HG03108 (cell line): ENCODE results near the gene TTLL1.
A peak's percentile ranks its signal among the peaks of the same experiment; 100 is the strongest.

ENCODE experiments used
- ATAC-seq: cut with Tn5 transposase; IDR thresholded peaks from one replicate; pipeline ENCODE4 v1.9.1; 2021; ENCODE audit warnings: moderate library complexity; ENCODE audit not compliant: unreplicated experiment

Gene TTLL1

DNA sequence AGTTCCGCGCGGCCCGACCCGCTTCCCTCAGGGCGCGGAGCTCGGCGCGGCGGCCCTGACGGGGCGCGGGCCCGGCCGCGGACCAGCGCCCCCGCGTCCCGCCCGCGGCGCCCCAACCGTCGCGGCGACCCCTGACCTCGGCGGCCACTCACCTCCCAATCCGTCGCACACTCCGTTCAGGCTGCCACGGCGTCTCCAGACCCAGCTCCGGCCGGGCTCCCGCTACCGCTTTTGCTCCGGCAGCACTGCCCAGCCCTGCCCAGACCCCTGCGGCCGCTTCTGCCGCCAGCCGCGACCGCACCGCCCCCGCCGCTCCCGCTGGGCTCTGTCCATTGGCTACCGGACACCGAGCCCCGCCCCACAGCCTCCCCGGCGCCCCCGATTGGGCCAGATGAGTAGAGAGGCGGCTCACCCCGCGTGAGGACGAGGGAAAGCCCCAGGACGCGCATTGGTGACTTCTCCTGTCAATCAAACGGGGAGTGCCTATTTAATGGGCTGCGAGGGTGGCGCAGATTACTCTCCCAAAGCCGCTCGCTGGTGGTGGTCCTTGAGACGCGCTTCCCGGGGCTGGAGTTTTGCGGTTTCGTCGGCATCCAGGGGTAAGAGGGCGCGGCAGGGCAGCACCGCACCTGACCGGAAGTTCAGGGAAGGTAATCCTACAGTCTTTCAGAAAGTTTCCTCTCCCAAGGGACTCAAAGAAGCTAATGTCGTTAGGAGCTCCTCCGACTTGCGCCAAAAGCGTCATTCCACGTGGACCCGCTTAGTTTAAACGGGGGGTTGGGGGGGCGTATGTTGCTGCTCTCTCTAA is 74.1 kb downstream of the TTLL1 start, which contains the start of gene PACSIN2:
Gene PACSIN2, minus strand, starts transcription at position 281 of the 808 bp plus-strand sequence. CDS start 103,069 bp downstream, outside the sequence.
- ATAC-seq = peak; percentile 91

DNA sequence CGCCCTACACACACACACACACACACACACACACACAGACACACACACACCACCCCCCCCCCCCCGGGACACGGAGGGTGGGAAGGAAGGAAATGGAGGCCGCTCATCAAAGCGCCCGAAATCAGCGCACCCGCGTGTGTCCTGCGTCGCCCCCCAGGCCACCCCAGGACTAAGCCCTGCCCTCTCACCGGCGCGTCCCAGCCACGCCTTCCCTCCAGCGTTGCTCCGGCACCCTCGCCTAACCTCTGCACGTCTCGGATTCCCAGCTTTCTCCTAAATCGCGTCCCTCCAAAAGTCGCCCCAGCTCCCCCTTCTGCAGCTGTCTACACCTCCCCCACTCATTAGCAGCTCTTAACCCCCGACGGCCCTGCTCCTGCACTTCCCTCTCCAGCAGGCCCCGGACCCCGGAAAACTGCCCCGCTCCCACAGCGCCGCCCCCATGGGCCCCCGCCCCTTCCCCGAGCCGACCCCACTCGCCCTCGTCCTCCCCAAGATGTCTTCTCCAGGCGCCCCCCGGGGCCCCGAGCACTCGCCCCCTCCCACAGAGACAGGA is 74.8 kb downstream of the TTLL1 start:
- ATAC-seq = no peak

DNA sequence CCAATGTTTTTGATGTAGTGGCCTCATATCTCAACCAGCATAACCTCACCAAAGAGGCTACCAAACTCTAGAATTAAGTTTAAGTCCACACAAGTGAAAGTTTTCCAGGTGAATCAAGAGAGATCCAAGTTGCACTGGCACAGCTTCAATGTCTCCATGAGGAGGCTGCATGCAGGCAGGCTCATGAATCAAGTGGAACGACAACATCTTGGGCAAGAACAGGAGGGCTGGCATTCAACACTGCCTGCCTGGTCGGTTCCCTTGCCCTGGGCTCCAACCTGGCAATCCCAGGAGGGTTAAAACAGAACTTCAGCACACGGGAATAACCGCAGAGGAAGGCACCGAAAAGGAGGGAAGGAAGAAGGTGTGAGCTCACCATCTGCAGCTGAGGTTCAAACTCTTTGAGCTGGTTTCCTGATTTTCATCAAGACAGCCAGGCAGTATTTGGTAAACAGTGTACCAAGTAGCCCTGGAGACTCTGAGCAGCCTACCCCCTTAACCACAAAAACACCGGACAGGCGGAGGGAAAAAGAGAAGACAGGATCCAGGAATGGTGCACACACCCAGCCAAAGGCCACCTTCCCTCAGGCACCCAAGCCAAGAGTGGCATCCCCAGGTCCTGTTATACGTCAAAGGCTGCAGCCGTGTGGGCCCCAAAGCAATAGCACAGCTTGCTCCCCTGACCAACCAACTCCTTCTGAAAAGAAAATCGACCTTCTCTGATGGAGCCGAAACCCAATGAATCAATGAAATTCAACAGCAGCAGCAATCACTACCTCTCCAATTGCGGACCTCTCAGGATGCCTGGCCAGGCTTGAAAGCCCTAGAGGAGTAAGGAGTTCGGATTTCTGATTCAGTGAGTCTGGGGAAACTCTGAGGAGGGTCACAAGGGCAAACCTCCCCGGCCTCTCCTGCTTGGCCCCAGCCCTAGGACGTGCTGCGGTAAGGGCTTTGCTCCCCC is 75.6 kb downstream of the TTLL1 start:
- ATAC-seq = no peak

DNA sequence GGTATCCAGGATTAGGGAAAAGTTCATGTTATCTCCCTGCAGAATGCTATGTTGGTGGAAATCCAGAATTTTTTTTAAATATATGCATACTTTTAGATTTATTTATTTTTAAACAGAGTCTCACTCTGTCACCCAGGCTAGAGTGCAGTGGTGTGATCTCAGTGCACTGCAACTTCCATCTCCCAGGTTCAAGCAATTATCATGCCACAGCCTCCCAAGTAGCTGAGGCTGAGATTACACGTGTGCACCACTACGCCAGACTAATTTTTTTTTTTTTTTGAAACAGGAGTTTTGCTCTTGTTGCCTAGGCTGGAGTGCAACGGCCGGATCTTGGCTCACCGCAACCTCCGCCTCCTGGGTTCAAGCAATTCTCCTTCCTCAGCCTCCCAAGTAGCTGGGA is 76.8 kb downstream of the TTLL1 start:
- no peak for ATAC-seq

DNA sequence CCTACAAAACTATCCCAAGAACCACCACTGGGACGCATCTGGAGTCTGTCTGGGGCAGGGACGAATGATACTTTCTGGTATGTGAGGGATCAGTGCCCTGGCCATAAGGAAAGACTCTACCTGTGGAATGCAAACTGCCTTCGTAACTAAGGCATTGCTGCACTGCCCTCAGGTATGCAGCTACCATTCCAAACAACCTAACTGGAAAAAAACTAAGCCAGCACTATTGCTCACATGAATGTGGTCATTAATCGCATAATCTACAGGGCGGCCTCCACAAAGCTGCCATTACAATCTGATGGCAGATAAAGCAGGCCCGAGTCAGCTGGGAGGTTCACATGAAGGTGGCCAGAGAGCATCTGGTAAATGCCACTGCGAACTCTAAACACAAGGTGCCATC is 78.1 kb downstream of the TTLL1 start:
- no peak for ATAC-seq

DNA sequence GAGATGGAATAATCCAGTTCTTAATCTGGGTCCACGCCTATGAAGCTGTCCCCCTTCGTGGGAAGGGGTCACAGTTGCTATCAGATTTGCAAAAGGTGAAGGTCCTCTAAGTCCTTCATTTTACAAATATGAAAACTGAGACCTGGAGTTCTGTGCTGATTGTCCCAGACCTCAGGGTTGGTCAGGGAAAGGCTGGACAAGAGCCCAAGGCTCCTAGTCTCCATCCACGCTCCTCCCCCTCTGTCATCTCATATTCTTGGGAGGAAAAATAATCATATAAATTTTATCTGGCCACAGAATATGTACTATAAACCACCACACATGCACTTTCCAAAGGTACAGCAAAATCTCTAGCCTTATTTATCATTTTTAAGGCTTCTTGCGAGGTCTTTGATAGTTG is 79.7 kb downstream of the TTLL1 start:
- ATAC-seq = no peak

DNA sequence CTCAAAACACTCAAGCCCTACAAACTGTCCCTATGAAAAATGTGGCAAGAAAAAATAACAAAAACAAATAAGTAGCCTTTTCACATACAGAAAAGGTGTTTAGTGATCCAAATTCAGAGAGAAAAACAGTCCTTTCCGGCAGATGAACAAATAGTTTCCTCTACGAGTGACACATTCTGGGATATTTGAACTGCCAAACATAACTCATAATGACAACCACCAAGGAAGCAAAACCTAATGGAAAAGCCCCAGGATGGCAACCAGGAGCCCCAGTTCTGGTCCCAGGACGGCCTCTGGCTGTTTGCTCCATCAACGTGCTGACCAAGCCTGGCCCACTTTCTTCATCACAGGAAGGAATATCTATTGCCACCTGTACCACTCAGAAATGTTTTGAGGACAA is 80.3 kb downstream of the TTLL1 start:
- no peak for ATAC-seq

DNA sequence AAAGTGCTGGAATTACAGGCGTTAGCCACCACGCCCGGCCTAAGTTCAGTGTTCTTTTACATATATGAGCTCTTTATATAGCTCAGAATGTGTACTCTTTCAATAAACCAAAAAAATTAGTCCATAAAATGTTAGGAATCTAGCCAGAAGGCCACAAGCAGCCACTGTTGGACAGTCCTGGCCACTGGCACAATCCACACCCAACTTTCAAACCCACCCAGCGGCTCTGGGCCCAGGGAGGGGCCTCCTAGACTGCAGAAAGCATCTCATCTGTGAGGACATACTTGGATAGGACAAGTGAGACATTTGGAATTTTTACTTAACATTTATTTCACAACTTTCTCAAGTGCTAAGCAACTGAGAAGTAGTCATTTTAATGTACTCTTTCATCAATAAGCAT is 80.7 kb downstream of the TTLL1 start:
- ATAC-seq = no peak

DNA sequence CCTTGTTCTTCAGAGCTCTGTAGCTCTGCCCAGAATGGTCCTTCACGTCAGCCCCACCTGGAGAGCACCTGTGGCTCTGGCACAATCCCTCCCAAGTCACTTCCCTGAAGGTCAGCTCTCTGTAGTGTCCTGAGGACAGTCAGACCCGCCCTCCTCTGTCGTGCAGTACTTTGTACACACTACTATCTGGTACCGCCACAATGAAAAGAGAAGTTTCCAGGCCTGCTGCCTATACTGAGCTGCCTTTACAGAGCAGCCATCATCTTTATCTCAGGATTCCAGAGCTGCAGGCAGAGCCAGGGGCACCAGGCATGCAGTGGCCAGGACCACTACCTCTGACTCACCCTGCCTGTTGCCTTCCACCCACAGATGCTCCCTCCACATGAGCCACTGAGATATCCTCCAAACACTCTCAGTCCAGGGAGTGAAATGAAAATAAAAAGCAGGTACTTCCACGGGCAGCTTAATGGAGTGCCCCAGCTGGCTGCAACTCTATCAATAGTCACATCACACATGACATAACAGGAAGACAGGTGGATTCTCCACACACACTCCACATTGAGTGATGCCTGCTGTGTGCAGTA is 81.6 kb downstream of the TTLL1 start:
- ATAC-seq = no peak

DNA sequence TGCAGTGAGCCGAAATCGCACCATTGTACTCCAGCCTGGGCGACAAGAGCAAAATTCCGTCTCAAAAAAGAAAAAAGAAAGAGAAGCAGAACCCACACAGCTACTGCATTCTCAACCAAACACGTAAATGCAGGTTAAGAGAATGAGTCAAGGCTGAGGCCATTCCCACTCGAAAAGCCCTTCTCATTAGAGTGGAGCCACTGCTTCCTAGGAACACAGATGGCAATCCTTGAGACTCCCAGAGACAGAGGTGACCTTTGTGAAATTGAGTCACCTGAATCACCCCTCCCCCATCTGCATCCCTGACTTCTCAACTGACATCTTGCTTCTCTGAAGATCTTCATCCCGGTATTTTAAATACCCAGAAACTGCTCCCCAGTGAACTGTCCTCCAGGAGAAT is 82.4 kb downstream of the TTLL1 start:
- ATAC-seq = no peak

DNA sequence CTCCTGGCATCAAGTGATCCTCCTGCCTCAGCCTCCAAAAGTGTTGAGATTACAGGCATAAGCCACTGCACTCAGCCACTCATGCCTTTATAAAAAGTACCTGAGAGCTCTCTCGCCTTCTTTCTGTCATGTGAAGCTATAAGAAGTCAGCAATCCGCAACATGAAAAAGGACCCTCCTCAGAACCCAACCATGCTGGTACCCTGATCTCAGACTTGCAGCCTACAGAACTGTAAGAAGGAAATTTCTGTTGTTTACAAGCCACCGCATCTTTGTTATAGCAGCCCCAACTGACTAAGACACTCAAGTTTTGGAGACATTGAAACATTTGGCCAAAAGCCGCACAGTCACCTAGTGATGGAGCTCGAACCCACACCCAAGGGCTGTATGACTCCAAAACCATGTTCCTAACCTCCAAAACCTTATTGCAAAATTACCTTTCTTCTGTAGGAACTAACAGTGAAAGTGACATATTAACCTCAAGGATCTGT is 83.1 kb downstream of the TTLL1 start:
- no peak for ATAC-seq

DNA sequence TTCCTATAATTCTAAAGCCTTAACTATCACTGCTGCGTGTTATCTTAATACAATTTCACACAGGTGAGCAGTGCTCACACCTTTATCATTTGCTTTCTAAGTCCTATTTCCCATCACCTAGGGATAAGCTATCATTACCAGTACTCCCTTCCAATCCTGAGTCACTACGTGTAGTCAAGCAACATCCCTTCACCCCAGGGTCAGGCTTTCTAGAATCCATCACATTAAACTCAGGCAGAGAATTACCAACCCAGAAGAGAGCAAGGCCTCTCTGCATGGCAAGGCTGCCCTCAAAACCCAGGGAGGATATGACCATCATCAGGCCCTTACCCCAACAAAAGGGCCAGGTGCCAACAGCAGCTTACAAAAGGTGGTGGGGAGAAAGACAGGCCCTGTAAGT is 84.1 kb downstream of the TTLL1 start:
- ATAC-seq = no peak

DNA sequence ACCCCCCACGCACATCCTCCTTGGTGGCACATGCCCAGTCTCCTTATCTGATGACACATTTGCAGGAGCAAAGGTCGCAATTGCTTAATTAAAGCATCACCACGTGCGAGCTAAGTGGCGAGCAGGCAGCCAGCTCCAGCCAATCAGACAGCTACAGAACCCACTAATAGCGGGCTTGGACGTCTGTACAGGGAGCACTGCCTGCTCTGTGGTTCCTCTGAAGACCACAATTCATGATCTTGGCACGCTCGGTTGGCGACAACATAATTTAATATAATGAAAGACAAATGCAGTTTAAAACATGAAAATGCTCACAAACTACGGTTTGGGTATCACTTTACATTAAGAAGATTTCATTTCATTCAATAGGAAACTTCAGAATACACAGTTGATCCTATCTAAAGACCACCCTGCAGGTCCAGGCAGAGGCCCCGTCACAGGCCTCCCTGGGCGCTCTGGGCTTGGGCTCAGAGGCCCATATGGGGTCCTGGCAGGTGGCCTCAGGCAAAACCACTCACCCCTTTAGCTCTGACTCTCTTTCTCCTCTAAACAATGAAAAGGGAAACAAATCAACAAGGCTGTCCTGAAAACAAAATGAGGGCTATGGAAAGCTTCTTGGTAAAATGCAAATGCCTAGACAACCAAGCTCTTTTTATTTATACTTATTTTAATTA is 84.7 kb downstream of the TTLL1 start:
- ATAC-seq = no peak

DNA sequence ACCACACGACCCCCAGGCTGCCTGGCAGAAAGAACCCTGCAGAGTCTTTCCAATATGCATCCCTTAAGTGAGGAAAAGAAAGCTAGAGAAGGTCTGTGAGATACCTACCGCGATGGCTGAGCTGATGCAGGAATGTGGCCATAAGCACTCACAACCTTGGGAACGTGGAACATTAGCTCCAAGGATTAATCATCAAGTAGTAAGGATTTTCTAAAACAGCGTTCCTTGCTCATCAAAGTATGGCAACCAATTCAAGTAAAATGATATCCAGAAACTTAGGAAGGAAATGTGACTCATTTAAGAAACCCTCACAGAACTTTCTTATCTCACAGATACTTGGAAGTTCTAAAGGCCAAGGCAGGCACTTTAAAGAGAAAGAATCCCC is 87.0 kb downstream of the TTLL1 start:
- ATAC-seq = no peak

DNA sequence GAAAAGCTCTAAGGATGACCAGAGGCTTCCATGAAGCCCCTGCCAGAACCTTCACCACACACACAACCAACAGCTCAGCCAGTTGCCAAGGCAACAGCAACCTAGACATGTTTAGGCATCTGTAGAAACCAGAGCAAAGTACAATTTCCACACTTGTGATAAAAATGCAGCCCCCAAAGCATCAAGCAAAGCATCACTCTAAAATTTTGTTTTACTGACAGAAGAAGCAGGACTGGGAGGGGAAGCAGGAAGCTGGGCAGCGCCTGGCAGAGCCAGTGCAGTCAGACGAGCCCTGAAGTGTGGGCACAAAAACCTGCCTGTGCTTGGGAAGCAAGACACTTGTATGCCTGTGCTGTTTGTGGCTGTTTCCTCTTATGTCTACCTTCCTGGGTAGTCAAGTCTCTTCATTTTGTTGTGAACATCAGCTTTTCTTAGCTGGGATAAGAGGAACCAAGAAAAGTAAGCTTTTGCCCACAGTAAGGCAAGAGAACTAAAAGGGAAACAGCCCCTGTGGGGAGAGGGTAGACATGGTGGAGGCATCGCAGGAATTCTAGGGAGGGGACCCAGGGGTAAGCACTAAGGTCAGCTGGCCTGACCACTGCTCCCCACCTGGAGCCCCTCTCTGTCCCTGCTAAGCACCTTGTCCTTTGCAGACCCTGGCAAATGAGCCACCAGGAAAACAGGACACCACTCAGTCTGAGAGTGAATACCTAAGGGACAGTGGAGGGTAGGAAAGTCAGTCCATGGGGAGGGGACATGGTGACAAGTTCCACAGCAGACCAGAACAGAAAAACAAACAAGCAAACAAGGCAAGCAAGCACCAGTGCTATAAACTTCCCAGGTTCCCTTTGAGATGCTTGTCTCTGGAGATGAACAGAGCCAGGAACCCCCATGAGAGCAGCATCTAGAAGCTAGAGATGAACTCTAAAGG is 87.7 kb downstream of the TTLL1 start:
- ATAC-seq = no peak

DNA sequence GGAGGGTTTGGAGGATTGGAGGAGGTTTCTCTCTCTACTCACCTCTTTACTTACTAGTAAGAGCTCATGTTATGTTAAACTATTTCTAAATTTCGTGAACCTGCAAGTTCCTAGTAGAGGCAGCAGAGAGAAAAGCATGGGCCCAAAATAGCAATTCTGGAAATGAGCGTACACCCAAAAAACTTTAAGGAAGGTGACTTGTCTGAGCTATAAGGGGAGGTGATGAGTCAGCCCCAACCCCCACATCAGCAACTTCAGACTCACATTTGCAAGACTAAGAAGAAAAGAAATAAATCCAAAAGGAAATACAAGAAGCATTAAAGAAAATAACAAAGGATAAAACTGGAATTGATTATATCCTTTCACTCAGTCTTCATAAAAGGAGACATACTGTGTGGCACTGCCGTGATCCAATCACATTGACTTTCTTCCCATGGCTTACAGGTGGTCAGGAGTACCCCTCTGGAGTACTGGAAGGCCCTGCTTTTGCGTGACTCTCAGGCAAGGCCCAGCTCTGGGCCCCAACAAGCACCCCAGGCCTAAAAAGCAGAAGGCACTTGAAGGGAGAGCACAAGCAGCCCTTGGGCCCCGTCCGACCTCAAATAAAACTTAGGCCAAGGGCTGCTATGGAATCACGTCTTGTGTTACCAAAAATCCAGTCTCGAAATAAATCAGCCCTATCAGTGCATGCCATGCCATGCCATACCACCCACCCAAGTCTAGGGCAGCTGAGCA is 88.6 kb downstream of the TTLL1 start:
- ATAC-seq = no peak

DNA sequence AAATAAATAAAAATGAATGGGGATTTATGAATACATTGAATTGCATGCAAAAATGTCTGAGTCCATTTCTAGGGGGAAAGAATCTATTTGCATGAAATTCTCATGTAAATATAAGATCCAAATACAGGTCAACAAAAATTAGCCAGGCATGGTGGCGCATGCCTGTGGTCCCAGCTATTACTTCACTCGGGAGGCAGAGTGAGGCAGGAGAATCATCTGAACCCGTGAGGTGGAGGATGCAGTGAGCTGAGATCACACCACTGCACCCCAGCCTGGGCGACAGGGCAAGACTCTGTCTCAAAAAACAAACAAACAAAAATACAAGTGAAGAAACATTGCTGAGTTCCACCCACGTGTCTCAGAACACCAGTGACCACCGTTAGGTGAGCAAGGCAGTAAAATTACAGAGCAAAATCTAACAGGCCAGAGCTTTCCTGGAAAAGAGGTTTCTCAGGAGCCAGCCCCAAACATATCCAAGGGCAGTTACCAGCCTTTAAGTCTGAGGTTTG is 91.6 kb downstream of the TTLL1 start:
- no peak for ATAC-seq

DNA sequence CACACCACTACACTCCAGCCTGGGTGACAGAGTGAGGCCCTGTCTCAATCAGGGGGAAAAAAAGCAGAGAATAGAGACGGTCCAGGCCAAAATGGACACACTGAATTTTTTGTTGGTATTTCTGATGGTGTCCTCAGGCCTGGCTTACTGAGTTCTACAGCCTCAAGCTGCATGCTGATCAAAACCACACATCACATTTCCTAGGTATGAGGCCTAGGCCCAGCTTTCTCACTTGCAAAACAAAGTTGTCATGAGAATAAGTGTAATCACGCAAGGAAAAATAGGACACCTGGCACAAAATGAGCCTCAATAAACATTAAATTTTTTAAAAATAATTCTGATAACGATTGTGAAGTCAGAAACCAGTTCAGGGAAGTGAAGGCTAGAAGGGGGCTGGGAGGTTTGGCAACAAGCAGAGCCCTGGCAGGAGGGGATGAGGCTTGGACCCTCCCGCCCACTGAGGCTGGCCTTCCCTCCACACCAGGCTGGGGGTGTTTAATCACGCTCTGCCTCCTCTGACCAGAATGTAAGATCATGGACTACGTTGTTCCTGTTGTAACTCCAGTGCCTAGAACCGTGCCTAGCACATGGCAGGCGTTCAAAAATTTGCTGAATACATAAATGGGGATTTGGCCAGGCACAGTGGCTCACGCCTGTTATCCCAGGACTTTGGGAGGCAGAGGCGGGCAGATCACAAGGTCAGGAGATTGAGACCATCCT is 92.4 kb downstream of the TTLL1 start:
- no peak for ATAC-seq
